K562 (cell line): ENCODE measurements around the gene RNF224. TPM values are rescaled to one million over a fixed set of nuclear protein-coding genes. Genes with fewer than 3 reads are reported as not detected.

ENCODE experiments used
- ATAC-seq: fragments of 200-7000 bp; cut with Tn5 transposase; 3 replicates; pipeline ENCODE4 v1.9.1; 2020; ENCODE audit warnings: moderate library complexity
- BruUV-seq: library from RNA; stranded (reverse); fragments of 400-500 nt; replicated peaks from 2 replicates; lab custom pipeline; 2021; lab: Mats Ljungman, UMichigan
- CTCF ChIA-PET: fragments of 300-600 bp; formaldehyde crosslinking; extraction: SDS; loops from one replicate; lab custom pipeline; 2021; ENCODE audit warnings: low intra/inter-chr PET ratio; lab: Yijun Ruan, JAX
- POLR2A ChIA-PET: fragments of 300-600, 350-650 bp; sonication (Branson Sonifier 250); formaldehyde crosslinking; extraction: SDS; loops from one replicate; lab custom pipeline; 2021; ENCODE audit warnings: antibody characterized with exemption, inconsistent platforms; lab: Yijun Ruan, JAX
- DNase-seq, 4 experiments: peaks; one replicate each; pipeline versions ENCODE4 v3.0.0 to v3.0.0-alpha.2; 2011 to 2018; ENCODE audit warnings: low spot score in 3 of 4, mixed read lengths in 3 of 4; ENCODE audit errors: extremely low read depth in 1 of 4
- FAIRE-seq: peaks from 2 replicates; lab custom pipeline; 2011; peaks lifted over from hg19 to GRCh38; lab: Jason Lieb, UNC
- H2AFZ ChIP-seq: 2 replicates; pipeline ENCODE4 v1.6.0; 2011; ENCODE audit warnings: low read depth, low read length, control low read depth, inconsistent platforms
- H3K27ac ChIP-seq: fragments of 200-600 bp; 3 replicates; pipeline ENCODE4 v1.8.0; 2011; ENCODE audit warnings: low read depth, mild to moderate bottlenecking, control low read depth, inconsistent platforms, low read length, moderate library complexity, mixed read lengths; ENCODE audit errors: extremely low read depth
- H3K27me3 ChIP-seq, 2 experiments: fragments of 300-600 bp in 1 of 2; 2 replicates in 1 of 2; 3 replicates in 1 of 2; pipeline versions ENCODE4 v1.6.0 to v1.8.0; 2011; ENCODE audit warnings: inconsistent platforms in 2 of 2, low read length in 2 of 2, mild to moderate bottlenecking in 1 of 2, mixed read lengths in 1 of 2, moderate library complexity in 1 of 2; ENCODE audit not compliant: control insufficient read depth in 2 of 2, insufficient read depth in 2 of 2
- H3K36me3 ChIP-seq: fragments of 300-600 bp; 3 replicates; pipeline ENCODE4 v1.8.0; 2011; ENCODE audit warnings: mild to moderate bottlenecking, low read length, inconsistent platforms; ENCODE audit not compliant: control insufficient read depth, insufficient read depth
- H3K4me1 ChIP-seq, 2 experiments: fragments of 200-600 bp in 1 of 2; replicated peaks in 1 of 2; 2 replicates in 1 of 2; 3 replicates in 1 of 2; pipeline versions ENCODE4 v1.5.1 to v1.8.0; 2011; ENCODE audit warnings: inconsistent platforms in 2 of 2, low read length in 2 of 2, mild to moderate bottlenecking in 1 of 2, mixed read lengths in 1 of 2, moderate library complexity in 1 of 2; ENCODE audit not compliant: control insufficient read depth in 2 of 2, insufficient read depth in 2 of 2
- H3K4me2 ChIP-seq: 2 replicates; pipeline ENCODE4 v1.6.1; 2011; ENCODE audit warnings: low read length, control low read depth, inconsistent platforms, mixed read lengths; ENCODE audit not compliant: insufficient read depth
- H3K4me3 ChIP-seq: fragments of 200-600 bp; sonication (generic), shearing (Covaris generic); 2 replicates; pipeline ENCODE4 v1.5.1; 2016; ENCODE audit warnings: control low read depth, inconsistent platforms
- H3K79me2 ChIP-seq: fragments of 200-600 bp; 3 replicates; pipeline ENCODE4 v1.8.0; 2011; ENCODE audit warnings: low read length, inconsistent platforms; ENCODE audit not compliant: control insufficient read depth, insufficient read depth
- H3K9ac ChIP-seq, 2 experiments: 2 replicates each; pipeline versions ENCODE4 v1.6.0 to v1.6.1; 2011; ENCODE audit warnings: low read depth in 2 of 2, low read length in 2 of 2, control low read depth in 1 of 2, inconsistent platforms in 1 of 2, mild to moderate bottlenecking in 1 of 2, mixed read lengths in 1 of 2; ENCODE audit not compliant: insufficient read depth in 1 of 2
- H3K9me1 ChIP-seq: one replicate; pipeline ENCODE4 v1.6.0; 2011; ENCODE audit warnings: inconsistent platforms, mild to moderate bottlenecking, low read length, moderate library complexity; ENCODE audit not compliant: control insufficient read depth, insufficient read depth
- H3K9me3 ChIP-seq: replicated peaks from 2 replicates; pipeline ENCODE4 v1.5.1; 2011; ENCODE audit warnings: low read depth, low read length, inconsistent platforms; ENCODE audit not compliant: control insufficient read depth, insufficient read depth
- H4K20me1 ChIP-seq: replicated peaks from 2 replicates; pipeline ENCODE4 v1.6.1; 2011; ENCODE audit warnings: low read length, inconsistent platforms, mixed read lengths; ENCODE audit not compliant: control insufficient read depth, insufficient read depth
- ATF3 ChIP-seq, 2 experiments: fragments of 450-650 bp in 1 of 2; sonication (generic) in 1 of 2; formaldehyde crosslinking in 1 of 2; IDR thresholded peaks in 1 of 2; conservative IDR thresholded peaks in 1 of 2; 2 replicates each; pipeline versions ENCODE4 v1.6.1 to v1.8.1; 2016 to 2023; ENCODE audit warnings: mild to moderate bottlenecking in 2 of 2, moderate library complexity in 2 of 2, inconsistent platforms in 1 of 2, missing genetic modification reagents in 1 of 2
- CBX2 ChIP-seq: fragments of 200-600 bp; sonication (generic); IDR thresholded peaks from one replicate; pipeline ENCODE4 v1.6.1; 2012; ENCODE audit warnings: mild to moderate bottlenecking, low read length, inconsistent platforms; ENCODE audit not compliant: insufficient read depth, poor library complexity, severe bottlenecking
- KDM1A ChIP-seq, 2 experiments: fragments of 450-650 bp; IDR thresholded peaks; 2 replicates each; pipeline ENCODE4 v1.6.1; 2016; ENCODE audit warnings: mild to moderate bottlenecking in 2 of 2
- LARP7 ChIP-seq: fragments of 450-650 bp; IDR thresholded peaks from 2 replicates; pipeline ENCODE4 v1.6.1; 2016
- RBFOX2 ChIP-seq: fragments of 200-400 bp; formaldehyde crosslinking; IDR thresholded peaks from 2 replicates; pipeline ENCODE4 v1.6.1; 2017; ENCODE audit warnings: low read depth, mild to moderate bottlenecking, low read length, moderate library complexity
- RBM34 ChIP-seq: fragments of 200-400 bp; formaldehyde crosslinking; IDR thresholded peaks from 2 replicates; pipeline ENCODE4 v1.6.1; 2018; ENCODE audit warnings: low read length, borderline replicate concordance; ENCODE audit not compliant: insufficient read depth
- RHOXF2B ChIP-seq: fragments of 250-450 bp; sonication (Bioruptor Pico); conservative IDR thresholded peaks from 2 replicates; pipeline ENCODE4 v1.5.1; 2021
- RUNX1 ChIP-seq: sonication (generic); IDR thresholded peaks from 2 replicates; pipeline ENCODE4 v1.6.1; 2016; ENCODE audit warnings: antibody characterized with exemption, low read depth
- YY1 ChIP-seq, 3 experiments: IDR thresholded peaks; 2 replicates each; pipeline ENCODE4 v1.6.1; 2011; ENCODE audit warnings: low read length in 2 of 3, mild to moderate bottlenecking in 2 of 3, moderate library complexity in 2 of 3, borderline replicate concordance in 1 of 3, control low read depth in 1 of 3, low read depth in 1 of 3; ENCODE audit not compliant: insufficient read depth in 3 of 3, insufficient replicate concordance in 2 of 3, control insufficient read depth in 1 of 3, insufficient read length in 1 of 3; ENCODE audit errors: extremely low read depth in 1 of 3
- ZBTB33 ChIP-seq: sonication (generic); formaldehyde crosslinking; IDR thresholded peaks from 2 replicates; pipeline ENCODE4 v1.8.1; 2023; ENCODE audit warnings: mild to moderate bottlenecking, missing genetic modification reagents
- ZC3H8 ChIP-seq: fragments of 450-650 bp; IDR thresholded peaks from 2 replicates; pipeline ENCODE4 v1.6.1; 2017
- ZNF23 ChIP-seq: fragments of 250-450 bp; sonication (Bioruptor Pico); IDR thresholded peaks from 2 replicates; pipeline ENCODE4 v1.4.0; 2020; ENCODE audit warnings: mild to moderate bottlenecking
- WGBS: fragments of 100-300 bp; shearing (Covaris generic); methylation state at CpG from one replicate; pipeline ENCODE4 v1.1.6; 2016; ENCODE audit warnings: low coverage, mixed read lengths; ENCODE audit not compliant: insufficient coverage; ENCODE audit errors: missing lambda C conversion rate; 5-methylcytosine and 5-hydroxymethylcytosine counted together
- in situ Hi-C: fragments of 300-500 bp; cut with MboI; formaldehyde crosslinking; loops from 4 replicates; pipeline ENCODE4 v1.15.0; 2018; ENCODE audit warnings: inconsistent platforms, mixed read lengths
- intact Hi-C: fragments of 100-400 bp; cut with micrococcal nuclease; formaldehyde crosslinking; loops from 2 replicates; pipeline ENCODE4 v1.14.2; 2022
- polyA plus RNA-seq, 8 experiments: library from polyadenylated mRNA; depleted of rRNA in 4 of 8; stranded (reverse) in 5 of 8; unstranded in 3 of 8; fragments of >200 nt; fragmentation: Nextera tagmentation in 2 of 8; fragmentation: Illumina TruSeq in 1 of 8; extraction: Ambion mirVana in 2 of 8; extraction: Trizol in 1 of 8; gene quantifications; 2 replicates each; pipeline versions ENCODE4 v1.2.1 to v1.2.3, GENCODE V29; 2011 to 2014; ENCODE audit warnings: inconsistent platforms in 1 of 8, missing spikeins in 1 of 8
- total RNA-seq, 7 experiments: library from RNA; depleted of rRNA in 6 of 7; stranded (reverse); fragments of >200 nt in 6 of 7; fragmentation: Illumina TruSeq in 2 of 7; extraction: Trizol in 2 of 7; gene quantifications; 2 replicates each; pipeline versions ENCODE4 v1.2.1 to v1.2.3, GENCODE V29; 2011 to 2021; ENCODE audit warnings: low replicate concordance in 1 of 7

RNF224 gene
- total and polyA plus RNA-seq, 9 of the 15 experiments (the other 6 are each of a cell fraction or from before 2014, with no cell fraction given), result not detected

DNA sequence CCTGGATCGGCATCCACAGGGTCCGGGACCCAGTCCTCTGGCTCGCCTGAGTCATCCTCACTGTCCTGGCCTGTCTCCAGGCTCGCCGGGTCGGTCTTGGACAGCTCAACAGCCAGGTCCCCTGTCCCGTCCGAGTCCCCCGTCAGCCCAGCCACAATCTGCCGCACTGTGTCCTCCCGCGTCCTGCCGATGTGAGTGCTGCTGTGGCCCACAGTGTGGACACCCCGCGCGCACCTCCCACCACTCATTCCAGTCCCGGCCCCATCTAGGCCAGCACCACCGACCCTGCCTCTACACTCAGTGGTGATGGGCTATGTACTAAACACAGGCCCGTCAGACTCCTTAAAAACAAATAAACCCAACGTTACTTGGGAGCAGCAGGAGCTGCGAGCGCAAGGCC lies 45.6 kb upstream of the RNF224 start:
- FAIRE-seq (no peak), ATAC-seq (no peak)
- WGBS, result 95% methylated on average over 22 of the region's 22 CpGs
- Histone ChIP-seq H3K27ac (no peak overlapping the region), H3K4me1 (peaks cover 7 to 74% of the 10 kb centered on the region in 2 experiments; a peak in 4 of 5 replicates), H3K4me3 (no peak overlapping the region), H3K9me3 (no peaks in the 10 kb centered on the region), H3K27me3 (no peaks in the 10 kb centered on the region), H2AFZ (no peak overlapping the region), H4K20me1 (0 out of 2 replicates have a peak, but pooled peaks cover 4% of the 10 kb centered on the region), H3K4me2 (no peak overlapping the region), H3K9me1 (no peaks in the 10 kb centered on the region)
- in situ Hi-C loops, result no loop called here
- POLR2A ChIA-PET, result interaction anchor here (0.7 to 1.2 kb wide), 2 partner anchors 16 to 19 kb away, joined by 3 read pairs; no protein-coding TSS in a partner anchor
- BruUV-seq, result no TSS peak
- intact Hi-C loops, result no loop called here
- TF ChIP-seq RUNX1 (no peak), RBFOX2 (peak; percentile 42; the same call in 1 of the 2 replicates)
- TF ChIP-seq, all 486 proteins: peak for 1
- Histone ChIP-seq H3K79me2 (peaks cover 7% of the 10 kb centered on the region), H3K36me3 (peaks cover 79% of the 10 kb centered on the region; the same call in 2 of the 3 replicates), H3K9ac (peak overlapping the region in 1 of 2 experiments; percentile 13; a peak in 1 of 4 replicates)
- CTCF ChIA-PET, result no interaction called here
- DNase-seq, result no peak

DNA sequence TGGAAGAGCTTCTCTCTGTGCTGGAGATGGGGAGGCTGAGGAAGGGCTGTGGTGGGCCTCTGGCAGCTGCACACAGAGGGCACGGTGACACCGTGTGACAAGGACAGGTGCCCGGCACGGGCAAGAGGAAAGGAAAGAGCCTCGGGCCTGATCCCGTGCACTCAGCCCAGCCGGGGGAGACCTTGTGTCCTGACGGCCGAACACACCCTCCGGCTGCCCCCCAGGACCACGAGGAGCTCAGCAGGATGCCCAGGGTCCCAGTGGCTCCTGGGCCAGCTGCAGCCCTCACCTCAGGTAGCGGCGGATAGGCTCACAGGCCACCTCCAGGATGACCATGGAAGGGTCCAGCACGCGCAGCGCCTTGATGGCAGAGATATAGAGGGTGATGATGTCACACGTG lies 44.5 kb upstream of the RNF224 start:
- BruUV-seq, result no TSS peak
- no peak overlapping the region for H3K4me2 ChIP-seq
- peaks cover 8% of the 10 kb centered on the region for H4K20me1 ChIP-seq
- no peak overlapping the region for H3K27ac ChIP-seq
- no peaks in the 10 kb centered on the region for H3K9me3 ChIP-seq
- POLR2A ChIA-PET, result interaction anchor here (1.1 kb wide), 1 partner anchor 16 kb away, joined by 4 read pairs; no protein-coding TSS in a partner anchor
- H3K36me3 ChIP-seq, result peaks cover 79% of the 10 kb centered on the region; the same call in 2 of the 3 replicates
- no peaks in the 10 kb centered on the region for H3K9me1 ChIP-seq
- FAIRE-seq, result no peak
- H2AFZ ChIP-seq, result no peak overlapping the region
- in situ Hi-C loops (no loop called here), intact Hi-C loops (no loop called here)
- DNase-seq, result no peak
- H3K79me2 ChIP-seq, result peaks cover 18% of the 10 kb centered on the region
- no peak for ATAC-seq
- peak overlapping the region in 1 of 2 experiments; percentile 35; a peak in 2 of 4 replicates for H3K9ac ChIP-seq
- no peak overlapping the region for H3K4me3 ChIP-seq
- CTCF ChIA-PET, result no interaction called here
- no peaks in the 10 kb centered on the region for H3K27me3 ChIP-seq
- peaks cover 14 to 80% of the 10 kb centered on the region in 2 experiments for H3K4me1 ChIP-seq
- 90% methylated on average over 13 of the region's 17 CpGs for WGBS
- peak; percentile 58; the same call in 1 of the 2 replicates for TF ChIP-seq ZBTB33
- 0 out of 2 replicates have a peak, but pooled peaks have one; percentile 13 for TF ChIP-seq ATF3 (IDR thresholded peaks at IDR 0.05)
- no peak for TF ChIP-seq ATF3 (CRISPR knock-in tag; conservative IDR thresholded peaks at IDR 0.05)
- TF ChIP-seq YY1 (IDR thresholded peaks at IDR 0.05; ENCODE audit: borderline replicate concordance in 1 of 3, control insufficient read depth in 1 of 3, extremely low read depth in 1 of 3, insufficient read depth in 3 of 3, insufficient read length in 1 of 3, insufficient replicate concordance in 2 of 3, low read depth in 1 of 3, low read length in 2 of 3), result no peak
- TF ChIP-seq RHOXF2B (CRISPR knock-in tag), result no peak
- no peak for TF ChIP-seq RBM34
- TF ChIP-seq CBX2, result no peak
- TF ChIP-seq KDM1A (IDR thresholded peaks at IDR 0.05), result no peak
- TF ChIP-seq ZNF23, result no peak
- TF ChIP-seq ZC3H8, result no peak
- TF ChIP-seq LARP7, result no peak
